Esophagus squamous epithelium (tissue), 5 donors: ENCODE measurements around the gene AGFG1. TPM values are rescaled to one million over a fixed set of nuclear protein-coding genes. Genes with fewer than 3 reads are reported as not detected.

Source experiments
- DNase-seq: peaks from one replicate; lab custom pipeline; 2025; lab: John Stamatoyannopoulos, UW
- H3K27ac ChIP-seq, 4 donors: fragments of 200-600 bp; sonication (generic); one replicate each; pipeline ENCODE4 v1.5.1; 2016 to 2019; ENCODE audit warnings: mild to moderate bottlenecking in 1 of 4
- H3K27me3 ChIP-seq, 4 donors: fragments of 200-600 bp; sonication (generic); 1 replicate in 3 of 4; 2 replicates in 1 of 4; pipeline versions ENCODE4 v1.5.1 to v1.6.0; 2017 to 2021; ENCODE audit warnings: antibody characterized with exemption in 1 of 4
- H3K36me3 ChIP-seq, 3 donors: fragments of 200-600 bp; sonication (generic); one replicate each; pipeline ENCODE4 v1.5.1; 2016 to 2019
- H3K4me1 ChIP-seq, 3 donors: fragments of 200-600 bp; sonication (generic); one replicate each; pipeline ENCODE4 v1.5.1; 2017 to 2019
- H3K4me3 ChIP-seq, 4 donors: fragments of 200-600 bp; sonication (generic); 1 replicate in 3 of 4; 2 replicates in 1 of 4; pipeline ENCODE4 v1.5.1; 2016 to 2019; ENCODE audit warnings: mild to moderate bottlenecking in 2 of 4, moderate library complexity in 1 of 4
- H3K9me3 ChIP-seq, 3 donors: fragments of 200-600 bp; sonication (generic); one replicate each; pipeline ENCODE4 v1.5.1; 2016 to 2019
- CTCF ChIP-seq, 6 experiments: fragments of 450-650 bp in 4 of 6; fragments of 200-600 bp in 2 of 6; sonication (generic) in 2 of 6; IDR thresholded peaks; one replicate each; pipeline ENCODE4 v1.5.1; 2016 to 2019; ENCODE audit warnings: antibody characterized with exemption in 6 of 6, mild to moderate bottlenecking in 4 of 6, moderate library complexity in 4 of 6
- POLR2A ChIP-seq, 4 donors: fragments of 450-650 bp; IDR thresholded peaks; one replicate each; pipeline ENCODE4 v1.6.1; 2017; ENCODE audit warnings: antibody characterized with exemption in 4 of 4, mild to moderate bottlenecking in 4 of 4, moderate library complexity in 3 of 4
- WGBS, 2 donors: methylation state at CpG; one replicate each; pipeline ENCODE4 v1.1.5; 2018; 5-methylcytosine and 5-hydroxymethylcytosine counted together
- intact Hi-C: fragments of 100-400 bp; cut with DNase I; formaldehyde crosslinking; loops from one replicate; pipeline ENCODE4 v1.15.0; 2022
- total RNA-seq, 4 donors: library from RNA; depleted of rRNA; stranded (reverse); fragments of >200 nt; gene quantifications; one replicate each; pipeline ENCODE4 v1.1.0, GENCODE V29; 2016
- donor health status: DM: yes; HTN: yes; CAD: no.

Gene AGFG1
- total RNA-seq, 4 donors from 2014 or later, result 31.3 to 78.4 (median 66.6) TPM

DNA sequence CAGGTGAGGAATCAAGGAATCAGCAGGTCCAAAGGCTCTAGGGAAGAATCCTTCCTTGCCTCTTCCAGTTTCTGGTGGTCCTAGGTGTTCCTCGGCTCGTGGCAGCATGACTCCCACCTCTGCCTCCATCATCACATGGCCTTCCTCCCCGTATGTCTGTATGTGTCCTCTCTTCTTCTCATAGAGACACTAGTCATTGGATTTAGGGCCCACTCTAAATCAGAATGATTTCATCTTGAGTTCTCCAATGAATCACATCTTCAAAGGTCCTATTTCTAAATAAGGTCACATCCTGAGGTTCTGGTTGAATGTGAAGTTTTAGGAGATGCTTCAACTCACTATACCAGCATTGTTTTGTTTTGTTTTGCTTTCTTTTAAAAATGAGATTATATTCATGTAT, 11.1 kb upstream of the AGFG1 start:
- Histone ChIP-seq H3K4me3 (no peak overlapping the region), H3K4me1 (peaks cover 0 to 12% (median 11%) of the 10 kb centered on the region in 3 donors), H3K36me3 (no peaks in the 10 kb centered on the region), H3K27ac (no peak overlapping the region), H3K9me3 (no peaks in the 10 kb centered on the region), H3K27me3 (no peaks in the 10 kb centered on the region)
- TF ChIP-seq POLR2A (IDR thresholded peaks at IDR 0.05), result no peak
- TF ChIP-seq CTCF (IDR thresholded peaks at IDR 0.05), result no peak
- no peak for DNase-seq
- intact Hi-C loops, result loop anchor here (5.0 kb wide), 1 partner anchor 44 kb away; no protein-coding TSS in a partner anchor
- WGBS, 2 donors, result 80 to 89% methylated on average over 3 of the region's 3 CpGs

DNA sequence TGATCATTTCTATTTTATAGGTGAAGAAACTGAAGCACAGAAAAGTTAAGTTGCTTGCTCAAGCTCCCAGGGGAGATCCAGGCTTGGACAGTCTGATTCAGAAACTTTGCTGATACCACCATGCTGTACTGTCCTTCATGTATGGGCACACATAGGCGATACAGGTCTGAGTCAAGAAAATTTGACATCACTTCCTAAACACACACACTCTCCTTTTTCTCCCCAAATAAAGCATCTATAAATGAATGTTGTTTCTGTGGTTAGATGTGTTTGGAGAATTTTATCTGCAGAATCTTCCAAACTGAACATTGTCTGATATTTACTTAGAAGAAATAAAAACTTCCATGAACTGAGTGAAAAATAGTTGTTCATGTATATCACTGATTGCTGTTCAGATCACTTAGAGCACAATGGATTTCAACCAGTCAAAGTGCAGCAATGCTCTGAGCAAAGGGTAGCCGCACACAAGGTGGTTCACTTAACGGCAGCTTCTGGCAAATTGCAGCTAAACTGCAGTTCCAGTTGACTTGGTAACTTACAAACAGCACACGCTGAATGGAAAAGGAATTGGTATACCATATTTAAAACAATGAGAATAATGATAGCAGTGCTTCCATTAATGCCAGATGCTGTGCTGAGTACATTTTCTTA, 10.0 kb upstream of the AGFG1 start:
- TF ChIP-seq POLR2A (IDR thresholded peaks at IDR 0.05) (no peak), CTCF (IDR thresholded peaks at IDR 0.05) (no peak)
- no peak overlapping the region for H3K27ac ChIP-seq
- H3K4me1 ChIP-seq, result peaks cover 6 to 23% (median 22%) of the 10 kb centered on the region in 3 donors
- no peak for DNase-seq
- intact Hi-C loops, result loop anchor here (5.0 kb wide), 1 partner anchor 45 kb away; no protein-coding TSS in a partner anchor
- 50 to 72% methylated on average over 4 of the region's 4 CpGs for WGBS, 2 donors
- H3K36me3 ChIP-seq, result no peaks in the 10 kb centered on the region
- H3K9me3 ChIP-seq, result no peaks in the 10 kb centered on the region
- no peaks in the 10 kb centered on the region for H3K27me3 ChIP-seq
- H3K4me3 ChIP-seq, result no peak overlapping the region

GRCh38 chr2:227462462-227462951, 9.4 kb upstream of the AGFG1 start:
- intact Hi-C loops, result loop anchor here (5.0 kb wide), 1 partner anchor 45 kb away; no protein-coding TSS in a partner anchor
- 49 to 51% methylated on average over 5 to 6 of the region's 6 CpGs for WGBS, 2 donors
- H3K9me3 ChIP-seq, result no peaks in the 10 kb centered on the region

GRCh38 chr2:227462972-227463931, 8.7 kb upstream of the AGFG1 start:
- H3K4me1 ChIP-seq, result peaks cover 8 to 32% (median 28%) of the 10 kb centered on the region in 3 donors

More at GRCh38 chr2:227462462-227462951, 9.4 kb upstream of the AGFG1 start:
- H3K4me3 ChIP-seq, result no peak overlapping the region
- TF ChIP-seq CTCF (IDR thresholded peaks at IDR 0.05), result no peak
- TF ChIP-seq POLR2A (IDR thresholded peaks at IDR 0.05), result no peak
- DNase-seq, result no peak
- H3K27me3 ChIP-seq, result no peaks in the 10 kb centered on the region
- H3K4me1 ChIP-seq, result peaks cover 8 to 29% (median 28%) of the 10 kb centered on the region in 3 donors
- no peaks in the 10 kb centered on the region for H3K36me3 ChIP-seq
- H3K27ac ChIP-seq, result no peak overlapping the region

GRCh38 chr2:227464361-227464760, 7.6 kb upstream of the AGFG1 start:
- intact Hi-C loops, result loop anchor here (5.0 kb wide), 1 partner anchor 47 kb away; no protein-coding TSS in a partner anchor
- 68 to 73% methylated on average over 3 of the region's 3 CpGs for WGBS, 2 donors
- DNase-seq, result no peak

More at GRCh38 chr2:227462972-227463931, 8.7 kb upstream of the AGFG1 start:
- 68 to 76% methylated on average over 11 to 13 of the region's 13 CpGs for WGBS, 2 donors
- H3K36me3 ChIP-seq, result no peaks in the 10 kb centered on the region
- H3K4me3 ChIP-seq, result no peak overlapping the region
- intact Hi-C loops, result loop anchor here (5.0 kb wide), 1 partner anchor 46 kb away; no protein-coding TSS in a partner anchor
- H3K27ac ChIP-seq, result no peak overlapping the region
- DNase-seq, result no peak
- no peaks in the 10 kb centered on the region for H3K9me3 ChIP-seq
- no peaks in the 10 kb centered on the region for H3K27me3 ChIP-seq
- TF ChIP-seq POLR2A (IDR thresholded peaks at IDR 0.05), result no peak

More at GRCh38 chr2:227464361-227464760, 7.6 kb upstream of the AGFG1 start:
- Histone ChIP-seq H3K9me3 (no peaks in the 10 kb centered on the region), H3K36me3 (no peaks in the 10 kb centered on the region), H3K4me3 (no peak overlapping the region), H3K4me1 (peaks cover 8 to 32% (median 28%) of the 10 kb centered on the region in 3 donors), H3K27me3 (no peaks in the 10 kb centered on the region), H3K27ac (no peak overlapping the region)
- TF ChIP-seq POLR2A (IDR thresholded peaks at IDR 0.05), result no peak
- no peak for TF ChIP-seq CTCF (IDR thresholded peaks at IDR 0.05)
